HCT116 (cell line): ENCODE measurements around the gene ELL2.

Experiments
- CEBPB ChIP-seq: IDR thresholded peaks from 2 replicates; pipeline ENCODE4 v1.6.1; 2012; ENCODE audit warnings: low read depth
- CTCF ChIP-seq, 3 experiments: fragments of 200-600 bp in 1 of 3; sonication (generic) in 1 of 3; IDR thresholded peaks in 2 of 3; conservative IDR thresholded peaks in 1 of 3; 2 replicates each; pipeline ENCODE4 v1.5.1; 2012 to 2017; ENCODE audit warnings: low read depth in 2 of 3, low read length in 2 of 3, antibody characterized with exemption in 1 of 3, borderline replicate concordance in 1 of 3, control low read depth in 1 of 3, mild to moderate bottlenecking in 1 of 3, mixed read lengths in 1 of 3, mixed run types in 1 of 3, moderate library complexity in 1 of 3; ENCODE audit not compliant: insufficient read depth in 1 of 3
- EZH2phosphoT487 ChIP-seq: fragments of 200-600 bp; IDR thresholded peaks from 2 replicates; pipeline ENCODE4 v1.6.1; 2018; ENCODE audit warnings: antibody characterized with exemption, borderline replicate concordance
- POLR2AphosphoS5 ChIP-seq: IDR thresholded peaks from 2 replicates; pipeline ENCODE4 v1.6.1; 2011; ENCODE audit warnings: mild to moderate bottlenecking, low read depth, low read length, moderate library complexity
- ZNF274 ChIP-seq: fragments of 200-500 bp; sonication (Bioruptor generic); IDR thresholded peaks from 2 replicates; pipeline ENCODE4 v1.6.1; 2014; ENCODE audit warnings: mild to moderate bottlenecking, low read depth, low read length, inconsistent platforms

- no peak for TF ChIP-seq CEBPB
- TF ChIP-seq POLR2AphosphoS5 = no peak
- TF ChIP-seq ZNF274 = no peak
- no peak for TF ChIP-seq EZH2phosphoT487
- TF ChIP-seq CTCF (IDR thresholded peaks at IDR 0.05 in 2 of 3, conservative IDR thresholded peaks at IDR 0.05 in 1 of 3; ENCODE audit: borderline replicate concordance in 1 of 3, insufficient read depth in 1 of 3, low read depth in 2 of 3, low read length in 2 of 3) = no peak
Measured at GRCh38 chr5:95949810-95950209, 11.8 kb downstream of the ELL2 start.
